ENCODE results near the gene MIOS.

Gene MIOS

GRCh38 chr7:7566651-7567611 is at the start of gene MIOS:
MIOS (plus strand) TSS chr7:7566884; CDS start chr7:7572476, 5,592 bp downstream.
- peak; percentile 74 for DNase-seq

- DNase-seq, result no peak
Observed at GRCh38 chr7:7517754-7518153, 48.9 kb upstream of the MIOS start.

GRCh38 chr7:7519056-7519455 is 47.6 kb upstream of the MIOS start:
- DNase-seq, result peak; percentile 38

GRCh38 chr7:7519528-7519927 is 47.2 kb upstream of the MIOS start:
- DNase-seq, result no peak

GRCh38 chr7:7521259-7521658 is 45.4 kb upstream of the MIOS start:
- peak; percentile 14 for DNase-seq

GRCh38 chr7:7522421-7522820 is 44.3 kb upstream of the MIOS start:
- DNase-seq, result no peak

- DNase-seq, result no peak
Observed at GRCh38 chr7:7524121-7524520, 42.6 kb upstream of the MIOS start.

- DNase-seq, result no peak
Observed at GRCh38 chr7:7526006-7526405, 40.7 kb upstream of the MIOS start.

GRCh38 chr7:7527047-7527446 is 39.6 kb upstream of the MIOS start:
- DNase-seq, result no peak

- DNase-seq, result no peak
Observed at GRCh38 chr7:7529328-7529727, 37.4 kb upstream of the MIOS start.

- DNase-seq, result no peak
Observed at GRCh38 chr7:7533831-7534430, 32.8 kb upstream of the MIOS start.

- DNase-seq, result no peak
Observed at GRCh38 chr7:7535691-7536090, 31.0 kb upstream of the MIOS start, which contains the start of gene COL28A1. COL28A1 (minus strand) TSS chr7:7535873; CDS start chr7:7532875, 2,998 bp downstream.

GRCh38 chr7:7536396-7537019 is 30.2 kb upstream of the MIOS start:
- DNase-seq, result no peak

GRCh38 chr7:7537711-7538110 is 29.0 kb upstream of the MIOS start:
- DNase-seq, result no peak

- no peak for DNase-seq
Observed at GRCh38 chr7:7539152-7539551, 27.5 kb upstream of the MIOS start.

GRCh38 chr7:7539711-7540110 is 27.0 kb upstream of the MIOS start:
- no peak for DNase-seq

- no peak for DNase-seq
Observed at GRCh38 chr7:7542251-7542835, 24.3 kb upstream of the MIOS start.

GRCh38 chr7:7548407-7548806 is 18.3 kb upstream of the MIOS start:
- DNase-seq, result no peak

GRCh38 chr7:7550663-7551062 is 16.0 kb upstream of the MIOS start:
- DNase-seq, result no peak

GRCh38 chr7:7552199-7552598 is 14.5 kb upstream of the MIOS start:
- DNase-seq, result no peak

- no peak for DNase-seq
Observed at GRCh38 chr7:7553386-7553785, 13.3 kb upstream of the MIOS start.

GRCh38 chr7:7554021-7554432 is 12.7 kb upstream of the MIOS start:
- DNase-seq, result no peak

Data from OCI-M1 (cell line).